Measurements from ENCODE around the gene ARID1A.

ARID1A gene

DNA sequence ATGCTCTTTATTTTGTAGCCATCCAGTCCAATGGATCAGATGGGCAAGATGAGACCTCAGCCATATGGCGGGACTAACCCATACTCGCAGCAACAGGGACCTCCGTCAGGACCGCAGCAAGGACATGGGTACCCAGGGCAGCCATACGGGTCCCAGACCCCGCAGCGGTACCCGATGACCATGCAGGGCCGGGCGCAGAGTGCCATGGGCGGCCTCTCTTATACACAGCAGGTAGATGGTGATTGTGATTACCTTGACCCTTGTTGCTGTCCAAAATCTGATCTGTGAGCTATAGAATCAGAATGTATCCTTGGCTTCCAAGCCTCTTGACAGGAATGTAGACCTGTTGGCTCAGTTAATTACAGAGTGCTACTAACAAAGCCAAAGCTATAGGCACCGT, 33.8 kb downstream of the ARID1A start:
- DNase-seq: no peak

DNA sequence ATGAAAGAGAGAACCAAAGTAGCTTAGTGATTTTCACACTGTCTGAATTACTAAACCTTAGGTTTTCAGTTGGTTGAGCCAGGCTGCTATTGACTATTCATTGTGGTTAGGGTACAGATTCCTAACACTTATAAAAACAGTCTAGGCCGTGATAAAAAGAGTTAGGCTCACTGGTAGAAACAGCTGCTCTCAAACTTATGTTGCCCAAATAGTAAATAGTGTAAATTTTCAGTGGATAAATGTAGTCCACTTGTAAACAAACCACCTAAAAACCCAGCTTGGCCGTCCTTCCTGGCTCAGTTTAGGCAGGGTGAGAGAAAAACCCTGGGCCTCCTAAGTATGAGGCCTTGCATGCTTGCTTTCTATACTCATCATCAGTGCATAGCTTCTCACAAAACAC, 34.9 kb downstream of the ARID1A start:
- DNase-seq: no peak

DNA sequence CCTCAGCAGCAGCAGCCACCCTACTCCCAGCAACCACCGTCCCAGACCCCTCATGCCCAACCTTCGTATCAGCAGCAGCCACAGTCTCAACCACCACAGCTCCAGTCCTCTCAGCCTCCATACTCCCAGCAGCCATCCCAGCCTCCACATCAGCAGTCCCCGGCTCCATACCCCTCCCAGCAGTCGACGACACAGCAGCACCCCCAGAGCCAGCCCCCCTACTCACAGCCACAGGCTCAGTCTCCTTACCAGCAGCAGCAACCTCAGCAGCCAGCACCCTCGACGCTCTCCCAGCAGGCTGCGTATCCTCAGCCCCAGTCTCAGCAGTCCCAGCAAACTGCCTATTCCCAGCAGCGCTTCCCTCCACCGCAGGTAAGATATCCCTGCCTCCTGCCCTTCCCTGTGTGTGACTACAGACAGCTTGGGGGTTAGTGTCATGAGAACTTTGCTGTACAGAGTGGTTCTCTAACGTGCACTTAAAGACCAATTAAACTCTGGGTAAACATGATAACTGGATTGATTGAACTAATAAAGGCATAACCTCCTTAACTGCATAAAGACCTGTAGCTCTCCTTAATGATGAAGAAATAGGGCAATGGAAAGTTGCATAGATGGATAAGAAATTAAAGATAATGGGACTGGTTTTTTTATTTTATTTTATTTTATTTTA, 35.6 kb downstream of the ARID1A start:
- no peak for DNase-seq

DNA sequence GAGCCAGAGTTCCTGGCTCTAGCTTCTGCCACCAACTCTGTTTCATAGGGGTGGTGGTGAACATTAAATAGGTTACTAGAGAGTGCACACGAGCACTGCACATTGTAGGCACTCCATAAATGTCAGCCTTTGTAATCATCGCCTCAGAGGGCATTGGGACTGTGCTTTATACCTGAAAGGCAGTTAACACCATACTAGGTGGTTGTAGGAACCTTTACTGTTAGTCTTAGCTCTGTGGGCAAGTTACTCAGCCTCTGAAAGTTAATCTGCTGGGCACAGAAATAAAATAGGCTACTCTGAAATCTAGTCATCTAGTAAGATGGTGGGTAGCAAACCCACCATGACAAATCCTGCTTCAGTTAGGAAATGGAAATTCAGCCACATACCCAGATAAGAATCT, 37.6 kb downstream of the ARID1A start:
- DNase-seq: no peak

DNA sequence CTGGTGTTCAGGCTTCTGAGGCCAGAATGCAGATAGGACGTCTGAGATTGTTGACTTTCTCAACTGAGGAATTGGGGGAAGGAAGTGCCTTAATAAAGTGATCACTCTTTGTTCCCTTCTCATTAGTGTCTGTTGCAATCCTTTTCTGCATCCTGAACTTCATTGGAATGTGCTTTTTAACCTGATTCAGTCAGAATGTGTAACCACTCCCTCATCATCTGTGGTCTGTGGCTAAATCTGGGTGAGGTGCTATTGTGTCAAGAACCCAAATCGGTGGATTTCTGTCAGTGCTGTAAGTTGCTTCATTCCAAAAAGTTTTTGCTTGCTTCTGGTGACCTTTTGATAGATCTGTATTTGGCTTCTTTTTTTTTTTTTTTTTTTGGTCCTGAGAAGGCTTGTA, 38.2 kb downstream of the ARID1A start:
- DNase-seq: no peak

DNA sequence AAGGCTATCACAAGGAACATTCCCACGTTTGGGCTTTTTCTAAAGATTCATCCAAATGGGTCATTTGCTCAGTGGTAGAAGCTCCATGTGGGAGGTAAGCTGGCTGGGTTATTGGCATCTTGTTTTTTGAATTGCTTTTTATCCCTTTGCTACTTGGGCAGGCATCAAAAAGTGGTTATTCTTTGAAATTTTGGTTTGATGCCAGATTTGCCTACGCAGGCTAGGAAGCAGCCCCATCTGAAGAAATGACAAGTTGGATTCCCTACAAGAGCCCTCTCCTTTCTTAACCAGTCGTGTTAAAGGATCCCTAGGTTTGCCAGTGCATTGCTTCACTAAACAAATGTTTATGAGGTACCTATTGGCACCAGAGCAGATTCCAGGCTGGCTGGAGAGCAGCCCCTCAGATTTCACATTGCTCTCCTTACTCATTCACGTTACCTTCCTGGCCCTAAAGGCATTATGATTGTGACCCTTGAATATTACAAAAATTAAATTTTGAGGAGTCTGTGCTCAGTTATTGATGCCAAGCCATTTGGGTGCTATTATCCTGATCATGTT, 38.8 kb downstream of the ARID1A start:
- DNase-seq: no peak

DNA sequence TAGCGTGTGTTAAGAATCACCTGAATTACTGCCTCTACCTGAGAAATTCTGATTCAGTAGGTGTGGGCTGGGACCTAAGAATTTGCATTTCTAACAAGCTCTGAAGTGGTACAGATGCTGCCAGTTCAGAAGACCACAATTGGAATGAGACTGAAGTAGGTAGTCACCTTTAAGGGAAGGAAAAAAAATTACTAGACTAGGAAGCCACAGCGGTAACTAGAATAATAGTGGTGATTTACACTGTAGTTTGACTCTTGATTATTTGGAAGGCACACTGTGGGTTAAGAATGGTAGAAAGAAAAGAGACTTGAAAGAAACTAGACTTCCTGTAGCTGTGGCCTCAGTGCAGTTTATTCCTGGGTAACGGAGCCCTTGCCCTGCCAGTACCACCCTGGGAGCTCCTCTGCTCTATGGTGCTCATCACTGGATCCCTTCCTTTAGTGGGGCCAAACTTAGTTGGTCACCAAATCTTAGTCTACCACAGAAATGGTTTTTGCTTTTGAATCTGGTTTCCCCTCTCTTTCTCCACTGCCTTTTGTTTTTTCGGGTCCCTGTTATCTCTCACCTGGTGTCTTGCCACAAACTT, 43.6 kb downstream of the ARID1A start:
- no peak for DNase-seq

DNA sequence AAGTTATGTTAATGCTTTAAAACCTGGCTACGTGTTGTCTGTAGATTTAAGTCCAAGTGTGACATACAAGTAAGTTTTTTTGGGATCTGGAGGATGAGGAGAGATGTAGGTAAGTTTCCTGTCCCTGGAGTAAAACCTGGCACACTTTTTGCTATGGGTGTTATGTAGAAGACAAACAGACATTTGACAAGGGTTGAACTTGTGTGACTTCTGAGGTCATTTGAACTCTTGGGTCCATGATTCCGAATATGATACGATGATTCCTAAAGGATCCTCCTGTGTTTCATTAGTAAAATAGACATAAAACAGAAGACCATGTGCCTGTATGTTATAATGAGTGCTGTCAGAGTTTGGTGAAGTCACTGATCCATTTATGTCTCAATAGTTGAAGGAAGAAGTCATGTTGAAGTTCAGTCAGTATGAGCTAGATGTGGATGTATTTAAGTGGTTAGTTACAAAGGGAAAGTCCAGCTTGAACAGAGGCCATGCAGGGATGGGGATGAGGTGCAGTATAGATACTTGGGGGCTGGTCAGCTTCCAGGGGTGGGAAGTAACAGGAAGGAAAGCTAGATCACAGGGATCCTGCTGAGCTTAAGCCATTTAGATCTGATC, 44.3 kb downstream of the ARID1A start:
- DNase-seq: no peak

DNA sequence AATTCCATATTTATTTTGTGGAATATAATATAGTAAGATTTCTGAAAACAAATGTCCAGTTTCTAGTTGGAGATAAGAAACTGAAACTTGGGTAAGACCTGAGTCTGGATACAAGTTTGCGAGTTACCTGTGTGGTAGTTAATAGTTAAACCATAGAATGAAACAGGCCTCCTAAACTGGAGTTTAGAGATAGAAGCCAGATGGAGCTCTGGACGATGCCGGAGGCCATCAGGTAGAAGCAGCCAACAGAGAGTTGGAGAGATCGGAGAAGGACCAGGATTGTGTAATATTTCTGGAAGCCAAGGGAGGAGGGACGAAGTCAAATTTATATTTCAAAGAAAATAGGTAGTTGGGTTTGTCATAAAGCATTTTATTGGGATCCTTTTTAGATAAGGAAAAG, 45.1 kb downstream of the ARID1A start:
- DNase-seq: no peak

DNA sequence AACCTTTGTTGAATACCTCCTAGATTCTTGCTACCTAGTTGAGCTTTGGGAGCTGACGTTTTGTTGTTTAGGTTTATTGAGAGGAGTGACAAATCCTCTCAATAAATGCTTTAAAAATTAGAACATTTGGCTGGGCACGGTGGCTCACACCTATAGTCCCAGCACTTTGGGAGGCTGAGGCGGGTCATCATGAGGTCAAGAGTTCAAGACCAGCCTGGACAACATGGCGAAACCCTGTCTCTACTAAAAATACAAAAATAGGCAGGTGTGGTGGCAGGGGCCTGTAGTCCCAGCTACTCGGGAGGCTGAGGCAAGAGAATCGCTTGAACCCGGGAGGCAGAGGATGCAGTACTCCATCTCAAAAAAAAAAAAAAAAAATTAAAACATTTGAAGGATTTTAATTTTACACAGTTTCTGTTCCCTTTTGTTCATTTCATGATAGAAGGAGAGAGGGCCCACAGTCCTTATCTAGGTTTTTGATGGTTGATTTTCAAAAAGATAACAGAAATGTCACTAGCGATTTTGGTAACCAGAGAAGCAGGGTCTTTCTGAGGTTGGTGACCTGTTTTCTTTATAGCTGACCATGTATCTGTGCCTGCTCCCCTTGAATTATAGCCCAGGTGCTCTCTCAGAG, 47.7 kb downstream of the ARID1A start:
- DNase-seq: no peak

DNA sequence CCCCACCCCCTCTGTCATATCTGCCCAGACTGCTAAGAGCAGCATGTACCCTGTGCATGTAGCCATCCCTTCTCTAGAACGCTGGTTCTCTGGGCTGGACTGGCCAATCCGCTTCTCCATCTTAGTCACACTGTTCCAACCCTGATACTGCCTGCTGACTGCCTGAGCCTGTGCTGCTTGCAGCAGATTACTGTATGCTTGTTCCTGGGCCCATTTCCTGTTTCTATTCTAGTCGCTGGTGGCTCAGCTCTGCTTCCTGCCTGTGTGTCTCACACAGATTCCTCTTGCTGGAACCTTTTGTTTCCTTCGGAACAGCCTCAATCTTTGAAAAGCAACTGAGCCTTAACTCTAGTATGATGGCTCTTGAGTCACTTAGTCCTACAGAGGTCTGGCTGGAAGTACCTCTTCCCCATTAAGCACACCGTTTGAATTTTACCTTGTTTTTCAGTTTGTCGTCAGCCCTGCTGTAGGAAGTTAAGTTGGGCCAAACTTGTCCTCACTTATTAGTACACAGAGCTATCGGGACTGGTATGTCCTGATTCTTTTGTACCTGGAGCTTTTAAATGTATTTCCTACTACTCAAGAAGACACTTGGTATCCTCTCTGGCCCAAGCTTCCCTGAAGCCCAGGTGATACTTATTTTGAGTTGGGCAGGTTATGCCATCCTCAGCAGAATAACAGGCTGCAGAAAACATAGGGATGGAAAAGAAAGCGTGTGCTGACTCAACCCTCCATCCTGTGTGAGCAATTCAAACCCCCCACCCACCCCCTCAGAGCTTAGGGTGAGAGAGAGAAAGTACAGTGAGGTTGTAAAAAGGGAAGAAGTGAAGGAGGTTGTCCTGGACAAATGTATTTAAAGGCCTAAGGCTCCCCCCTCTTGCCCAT, 48.5 kb downstream of the ARID1A start:
- DNase-seq: peak; percentile 85

DNA sequence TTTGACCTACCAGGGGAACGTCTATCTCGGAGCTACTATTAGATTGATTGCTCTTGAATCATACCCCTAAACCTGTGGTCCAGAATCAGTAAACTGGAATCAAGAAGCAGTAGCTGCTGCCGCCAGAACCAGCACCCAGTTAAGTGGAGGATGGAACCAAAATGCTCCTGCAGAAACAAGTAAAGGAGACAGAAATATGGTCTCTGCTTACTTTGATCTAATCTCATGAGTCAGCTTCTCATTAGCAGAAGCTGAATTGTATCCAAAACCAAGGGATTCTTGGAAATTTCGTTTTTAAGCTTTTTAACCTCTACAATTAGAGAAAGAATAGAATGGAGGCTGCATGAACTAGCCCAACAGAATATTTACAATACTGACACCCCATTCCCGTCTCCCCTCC, 49.4 kb downstream of the ARID1A start:
- DNase-seq: no peak

DNA sequence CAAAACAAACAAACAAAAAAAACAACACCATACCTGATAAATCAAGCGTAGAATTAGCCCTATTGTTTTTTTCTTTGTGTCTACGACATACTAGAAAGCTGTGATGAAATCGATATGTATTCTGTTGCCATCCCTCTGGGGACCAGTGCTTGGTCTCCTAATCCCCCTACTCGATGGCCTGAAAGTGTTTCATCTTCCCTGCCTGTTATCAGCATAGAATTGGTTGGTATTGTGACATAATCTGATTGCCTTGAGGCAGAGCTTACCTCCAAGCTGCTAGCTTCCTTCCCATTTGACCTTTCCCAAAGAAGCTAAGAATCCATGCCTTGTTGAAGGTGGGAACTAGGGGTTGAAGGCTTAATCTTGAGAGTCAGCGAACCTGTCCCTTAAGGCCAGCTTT, 51.2 kb downstream of the ARID1A start:
- no peak for DNase-seq

DNA sequence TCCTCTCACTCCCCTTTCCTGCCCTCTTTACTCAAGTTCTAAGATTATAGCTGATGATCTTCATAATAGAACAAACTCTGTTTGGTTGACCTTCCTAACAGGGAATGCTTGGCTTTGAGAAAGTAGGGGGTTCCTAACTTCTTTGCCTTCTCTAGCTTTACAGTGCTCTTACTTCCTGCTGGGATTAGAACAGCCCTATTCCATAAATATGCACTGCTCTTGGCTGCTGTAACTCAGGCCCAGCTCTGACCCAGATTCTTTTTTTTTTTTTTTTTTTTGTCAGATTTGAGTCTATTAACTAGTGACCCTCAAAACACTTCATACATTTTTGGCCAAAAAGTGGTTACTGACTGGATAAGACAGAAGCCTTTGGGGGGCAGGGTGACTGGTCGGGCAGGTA, 52.5 kb downstream of the ARID1A start:
- no peak for DNase-seq

DNA sequence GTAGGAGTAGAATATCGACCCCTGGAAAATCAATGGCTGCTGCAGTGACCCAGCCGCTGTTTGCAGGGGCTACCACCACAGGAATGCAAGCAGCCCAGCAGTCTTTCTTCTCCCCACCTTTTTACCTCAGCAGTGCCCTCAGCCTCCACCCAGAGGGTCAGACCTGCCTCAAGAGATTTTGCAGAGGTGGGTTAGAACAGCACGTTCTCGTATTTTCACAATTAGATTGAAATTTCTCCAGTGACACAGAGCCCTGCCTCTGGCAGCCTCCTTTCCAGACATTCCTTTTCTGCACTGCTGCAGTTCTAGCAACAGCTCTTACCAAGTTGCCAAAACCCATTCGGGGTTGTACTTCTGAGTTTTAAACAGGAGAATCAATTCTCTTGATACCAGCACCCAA, 53.6 kb downstream of the ARID1A start:
- DNase-seq: no peak

DNA sequence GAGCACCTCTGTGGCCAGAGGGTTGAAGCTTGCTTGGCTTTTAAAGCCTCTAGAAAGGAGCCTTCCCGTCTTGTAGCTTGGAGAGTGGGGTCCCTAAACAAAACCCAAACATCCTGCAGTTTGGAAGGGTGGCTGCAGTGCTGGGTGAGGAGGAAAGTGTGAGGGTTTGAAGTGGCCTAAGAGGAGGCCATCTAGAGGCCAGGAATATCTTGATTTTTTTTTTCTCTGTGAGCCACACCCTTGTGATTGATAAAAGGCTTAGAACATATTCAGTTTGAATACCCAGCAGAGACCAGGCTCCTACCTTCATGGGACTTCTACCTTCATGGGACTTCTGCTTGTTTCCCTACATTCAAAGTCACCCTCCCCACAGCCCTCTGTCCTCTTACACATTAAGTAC, 54.6 kb downstream of the ARID1A start:
- no peak for DNase-seq

DNA sequence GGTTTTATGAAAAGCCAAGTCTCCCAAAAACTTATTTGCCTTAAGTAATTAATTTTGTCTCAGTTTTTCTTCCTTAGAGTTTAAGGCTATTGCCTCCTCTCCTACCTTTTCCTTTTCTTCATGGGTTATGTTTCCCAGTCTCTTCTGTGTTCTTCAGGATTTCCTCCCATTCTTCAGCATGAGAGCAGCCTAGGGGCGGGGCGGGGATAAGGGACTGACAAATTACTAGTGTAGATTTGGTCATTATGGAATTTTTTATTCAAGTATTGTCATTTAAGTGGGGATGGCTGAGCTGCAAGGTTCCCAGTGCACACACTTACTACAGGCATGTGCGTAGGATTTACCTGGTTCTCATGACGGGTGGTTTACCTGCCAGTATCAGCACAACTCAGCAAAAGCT, 56.7 kb downstream of the ARID1A start:
- no peak for DNase-seq

DNA sequence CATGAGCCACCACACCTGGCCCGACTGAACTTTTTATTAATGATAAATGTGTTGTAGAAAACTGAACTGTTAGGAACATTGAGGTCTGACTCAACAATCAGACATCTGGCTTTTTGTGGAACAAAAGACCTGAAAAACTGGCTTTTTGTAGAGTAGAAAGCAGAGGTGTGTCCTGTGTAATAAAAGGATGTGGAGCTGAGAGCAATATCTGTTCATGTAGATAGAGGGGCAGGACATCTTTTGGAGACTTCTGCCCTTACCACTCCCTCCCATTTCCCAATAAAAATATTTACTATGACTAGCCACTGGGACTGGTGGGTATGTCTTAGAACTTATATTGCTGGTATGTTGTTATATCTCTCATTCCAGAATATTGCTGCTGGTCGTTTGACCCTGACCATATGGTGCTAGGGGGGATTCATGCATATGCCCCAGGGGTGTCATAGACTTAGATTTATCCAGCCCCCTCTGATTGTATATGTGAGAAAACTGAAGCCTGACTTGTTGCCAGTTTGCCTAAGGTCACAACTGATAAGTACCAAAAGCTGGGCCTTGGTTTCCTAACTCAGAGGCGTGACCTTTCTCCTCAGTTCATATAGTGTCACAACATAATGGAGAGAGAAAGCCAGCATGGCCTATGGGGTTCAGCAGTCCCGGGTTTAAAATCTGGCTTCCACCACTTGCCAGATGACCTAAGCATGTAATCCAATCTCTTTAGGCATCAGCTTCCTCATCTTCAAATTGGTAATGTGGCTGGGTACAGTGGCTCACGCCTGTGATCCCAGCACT, 58.5 kb downstream of the ARID1A start:
- DNase-seq: no peak

DNA sequence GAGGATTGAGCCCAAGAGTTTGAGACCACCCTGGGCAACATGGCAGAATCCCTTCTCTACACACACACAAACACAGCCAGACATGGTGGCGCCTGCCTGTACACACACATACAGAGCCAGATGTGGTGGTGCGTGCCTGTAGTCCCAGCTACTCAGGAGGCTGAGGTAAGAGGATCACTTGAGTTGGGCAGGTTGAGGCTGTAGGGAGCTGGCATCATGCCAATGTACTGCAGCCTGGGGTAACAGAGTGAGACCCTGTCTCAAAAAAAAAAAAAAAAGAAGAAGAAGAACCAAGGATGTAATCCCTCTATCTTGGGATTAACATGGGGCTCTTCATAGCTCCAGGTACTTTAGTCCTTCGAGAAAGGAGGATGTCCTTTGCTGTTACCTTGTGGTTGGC, 62.5 kb downstream of the ARID1A start:
- DNase-seq: no peak

DNA sequence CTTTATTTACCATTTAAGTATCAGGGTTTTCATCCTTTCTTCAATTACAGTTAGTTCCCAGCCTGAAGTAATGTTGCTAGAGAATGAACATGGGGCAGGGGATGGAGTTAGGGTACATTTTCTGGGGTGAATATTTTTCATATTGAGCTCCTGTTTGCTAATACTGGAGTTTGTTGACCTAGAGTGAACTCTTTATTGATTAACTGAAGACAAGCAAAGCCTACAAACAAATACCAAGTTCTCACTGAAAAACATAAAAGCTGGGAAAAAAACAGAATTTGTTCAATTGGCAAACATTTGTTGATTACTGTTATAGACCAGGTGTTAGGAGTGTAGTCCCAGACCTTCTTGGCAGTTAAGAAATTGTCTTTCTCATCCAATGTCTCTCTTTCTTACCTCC, 63.7 kb downstream of the ARID1A start:
- no peak for DNase-seq

DNA sequence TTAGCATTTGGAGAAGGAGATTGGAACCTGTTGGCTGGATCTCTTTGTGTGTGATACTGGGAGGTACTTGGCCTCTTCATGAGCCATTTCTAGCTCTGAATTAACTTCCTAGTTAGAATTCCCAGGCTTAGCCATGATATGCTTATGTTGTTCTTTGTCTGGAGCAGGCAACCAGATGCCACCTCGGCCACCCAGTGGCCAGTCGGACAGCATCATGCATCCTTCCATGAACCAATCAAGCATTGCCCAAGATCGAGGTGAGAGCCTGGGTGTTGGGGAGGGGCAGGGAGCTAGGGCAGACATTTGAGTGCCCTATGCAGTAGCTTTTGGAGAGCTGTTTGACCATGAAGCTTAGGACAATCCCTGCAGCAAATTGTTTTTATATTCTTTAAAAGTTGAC, 65.4 kb downstream of the ARID1A start:
- no peak for DNase-seq

DNA sequence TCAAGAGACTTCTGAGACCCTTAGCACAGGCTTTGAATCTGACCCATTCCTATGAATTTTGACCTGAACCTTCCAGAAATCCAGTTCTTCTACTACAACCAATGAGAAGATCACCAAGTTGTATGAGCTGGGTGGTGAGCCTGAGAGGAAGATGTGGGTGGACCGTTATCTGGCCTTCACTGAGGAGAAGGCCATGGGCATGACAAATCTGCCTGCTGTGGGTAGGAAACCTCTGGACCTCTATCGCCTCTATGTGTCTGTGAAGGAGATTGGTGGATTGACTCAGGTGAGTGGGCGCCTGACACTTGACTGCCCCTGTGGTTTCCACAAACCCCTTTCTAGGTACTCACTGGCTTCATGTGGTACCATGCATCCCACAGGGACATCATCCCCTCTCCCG, 71.9 kb downstream of the ARID1A start:
- DNase-seq: no peak
